IPS-NIHi11 (cell line): Measurements from ENCODE around the gene IPPK.

Experiments
- DNase-seq: peaks from one replicate; pipeline ENCODE4 v3.0.0; 2012; ENCODE audit warnings: mixed read lengths, low spot score

The IPPK gene

GRCh38 chr9:92686954-92687353 is 17.0 kb upstream of the IPPK start:
- DNase-seq = peak; percentile 28

- DNase-seq = no peak
These were observed 15.1 kb upstream of the IPPK start for GRCh38 chr9:92685022-92685421.

- no peak for DNase-seq
These were observed 12.3 kb upstream of the IPPK start for GRCh38 chr9:92682269-92682668.

GRCh38 chr9:92680166-92681119 is 10.5 kb upstream of the IPPK start:
- no peak for DNase-seq

GRCh38 chr9:92679413-92680165 is 9.7 kb upstream of the IPPK start:
- DNase-seq = peak; percentile 47

- no peak for DNase-seq
These were observed 1.4 kb upstream of the IPPK start for GRCh38 chr9:92671323-92671722.

GRCh38 chr9:92669527-92669889 is 423 bp downstream of the IPPK start:
- DNase-seq = peak; percentile 56

- DNase-seq = peak; percentile 59
These were observed 995 bp downstream of the IPPK start for GRCh38 chr9:92668746-92669526.

- DNase-seq = no peak
These were observed 2.9 kb downstream of the IPPK start for GRCh38 chr9:92666912-92667532.

GRCh38 chr9:92666236-92666635 is 3.7 kb downstream of the IPPK start:
- no peak for DNase-seq

GRCh38 chr9:92665836-92666235 is 4.1 kb downstream of the IPPK start:
- DNase-seq = no peak

GRCh38 chr9:92664394-92665152 is 5.4 kb downstream of the IPPK start:
- DNase-seq = no peak

- DNase-seq = no peak
These were observed 6.0 kb downstream of the IPPK start for GRCh38 chr9:92663951-92664350.

- no peak for DNase-seq
These were observed 6.8 kb downstream of the IPPK start for GRCh38 chr9:92663126-92663525.

GRCh38 chr9:92661743-92662142 is 8.2 kb downstream of the IPPK start:
- no peak for DNase-seq

- DNase-seq = no peak
These were observed 8.8 kb downstream of the IPPK start for GRCh38 chr9:92661127-92661526.

GRCh38 chr9:92660266-92660665 is 9.7 kb downstream of the IPPK start:
- DNase-seq = no peak

GRCh38 chr9:92659601-92660000 is 10.3 kb downstream of the IPPK start:
- peak; percentile 45 for DNase-seq

- no peak for DNase-seq
These were observed 11.3 kb downstream of the IPPK start for GRCh38 chr9:92658611-92659010.

GRCh38 chr9:92658176-92658575 is 11.8 kb downstream of the IPPK start:
- no peak for DNase-seq
